NCI-H128 (cell line): ENCODE results near the gene NCKAP1.
"Not testable (repeated sequence)": the region's sequence is repeated elsewhere in the genome, so short reads cannot be mapped to it uniquely, and the experiment has no call there.

Source experiments
- DNase-seq: peaks from one replicate; lab custom pipeline; 2025; ENCODE audit not compliant: unreplicated experiment; lab: John Stamatoyannopoulos, UW

Gene NCKAP1

DNA sequence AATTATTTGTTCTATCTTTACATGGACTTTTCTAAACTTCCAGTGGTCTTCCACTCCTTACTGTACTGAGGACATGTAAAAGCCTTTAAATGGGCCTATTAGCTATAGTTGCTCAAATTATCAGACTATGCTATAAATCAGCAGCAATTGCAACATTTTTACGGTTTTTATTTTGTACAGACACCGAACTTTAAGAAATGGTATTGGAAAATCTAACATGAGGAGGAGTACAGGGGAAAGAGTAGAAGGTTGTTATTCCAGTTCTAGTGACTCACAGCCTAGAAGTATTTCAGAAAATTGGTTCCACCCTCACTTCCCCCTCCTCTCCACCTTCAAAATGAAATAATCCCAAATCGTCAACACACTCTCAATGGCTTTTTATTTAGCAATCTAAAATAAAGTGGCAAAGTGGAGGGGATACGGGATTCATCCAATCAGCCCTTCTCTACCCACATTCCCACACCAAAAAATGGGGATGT lies 1.1 kb downstream of the NCKAP1 start:
- DNase-seq: no peak

- no peak for DNase-seq
Measured at GRCh38 chr2:183035954-183036669, 2.1 kb downstream of the NCKAP1 start.

DNA sequence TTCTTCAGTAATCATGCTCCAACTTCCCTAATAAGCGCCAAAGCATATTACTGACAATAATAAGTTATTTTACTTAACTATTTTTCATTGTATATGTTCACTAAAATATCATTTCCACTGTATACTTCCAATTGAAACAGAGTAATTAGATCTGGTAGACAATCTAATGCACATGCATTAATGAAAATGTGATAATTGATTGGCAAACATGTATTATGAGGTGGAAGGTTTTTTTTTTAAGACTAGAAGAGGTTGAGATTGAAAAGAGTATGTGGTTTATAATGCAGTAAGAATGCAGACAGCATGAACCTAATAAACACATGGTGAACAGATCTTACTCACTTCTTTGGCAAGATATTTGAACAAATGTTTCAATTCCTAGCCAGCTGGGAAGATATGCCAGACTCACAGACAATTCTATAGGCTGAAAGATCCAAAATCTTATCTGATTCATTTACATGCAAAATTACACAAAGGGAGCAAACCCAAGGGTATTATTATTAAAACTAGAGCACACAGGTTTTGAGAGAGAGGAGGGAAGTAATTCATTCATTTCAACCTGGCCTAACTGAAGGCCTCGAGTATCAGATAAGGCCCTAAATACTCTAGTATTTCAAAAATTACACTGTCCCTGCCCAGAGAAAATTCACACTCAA lies 2.8 kb downstream of the NCKAP1 start:
- no peak for DNase-seq

DNA sequence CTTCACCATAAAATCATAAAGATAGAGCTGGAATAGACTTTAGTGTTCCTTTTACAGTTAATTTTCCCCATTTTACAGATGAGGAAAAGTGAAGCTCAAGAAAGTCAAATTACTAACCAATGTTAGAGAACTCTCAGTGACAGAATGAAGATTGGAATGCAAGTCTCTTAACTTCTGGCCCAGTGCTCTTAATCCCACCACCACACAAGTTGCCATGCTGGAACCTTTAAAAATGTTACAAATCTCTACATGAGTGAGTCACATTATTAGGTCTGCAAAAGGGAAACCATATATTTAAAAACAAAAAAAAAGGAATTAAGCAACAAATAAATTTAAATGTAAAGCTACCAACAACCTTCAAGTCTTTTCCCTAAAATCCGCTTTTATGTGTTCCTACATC lies 3.5 kb downstream of the NCKAP1 start:
- DNase-seq: no peak

- DNase-seq: no peak
Measured at GRCh38 chr2:183033951-183034350, 4.3 kb downstream of the NCKAP1 start.

GRCh38 chr2:183031911-183032794 lies 6.1 kb downstream of the NCKAP1 start:
- no peak for DNase-seq

- no peak for DNase-seq
Measured at GRCh38 chr2:183029219-183029618, 9.0 kb downstream of the NCKAP1 start.

DNA sequence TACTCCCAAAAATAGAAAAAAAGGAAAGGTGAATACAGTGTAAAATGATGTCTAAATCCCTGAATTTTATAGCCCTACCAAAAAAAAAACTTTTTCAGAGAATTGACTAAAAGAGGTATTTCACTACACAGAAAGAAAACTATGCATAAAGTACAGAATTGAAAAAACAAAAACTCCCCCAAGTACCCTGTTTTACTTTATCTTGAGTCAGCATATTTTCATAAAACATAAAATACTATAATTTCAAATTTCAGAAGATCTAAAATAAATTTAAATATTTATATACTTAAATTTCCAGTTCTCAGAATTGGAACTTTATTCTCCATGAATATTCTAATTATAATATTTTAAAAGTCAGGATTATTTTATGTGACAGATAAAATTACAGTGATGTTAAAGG lies 10.1 kb downstream of the NCKAP1 start:
- no peak for DNase-seq

DNA sequence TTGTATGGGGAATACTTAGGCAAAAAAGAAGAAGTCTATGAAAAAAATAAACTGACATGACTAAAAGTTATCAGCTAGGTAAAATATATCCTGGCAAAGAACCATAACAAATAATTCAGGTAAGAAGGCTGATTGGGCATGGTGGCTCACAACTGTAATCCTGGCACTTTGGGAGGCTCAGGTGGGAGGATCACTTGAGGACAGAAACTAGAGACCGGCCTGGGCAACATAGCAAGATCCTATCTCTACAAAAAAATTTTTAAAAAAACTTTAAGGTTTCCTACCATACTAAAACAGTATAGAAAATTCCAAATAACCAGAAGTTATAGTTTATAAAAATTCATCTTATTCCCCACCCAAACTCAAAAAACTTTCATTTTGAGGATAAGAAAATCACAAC lies 10.8 kb downstream of the NCKAP1 start:
- no peak for DNase-seq

DNA sequence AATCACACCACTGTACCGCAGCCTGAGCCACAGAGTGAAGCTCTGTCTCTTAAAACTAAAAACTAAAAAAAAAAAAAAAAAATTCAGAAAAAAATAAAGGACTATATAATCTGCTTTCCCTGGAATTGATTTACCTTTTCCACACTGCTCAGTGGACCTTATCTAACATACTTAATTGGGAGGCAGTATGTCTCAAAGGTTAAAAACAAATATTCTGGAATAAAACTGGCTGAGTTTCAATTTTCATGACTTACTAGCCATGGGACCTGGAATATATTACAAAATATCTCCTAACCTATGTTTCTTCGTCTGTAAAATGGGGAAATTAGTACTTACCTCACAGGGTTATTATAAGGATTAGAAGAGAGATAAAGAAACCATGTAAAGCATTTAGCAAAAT lies 11.8 kb downstream of the NCKAP1 start:
- DNase-seq: no peak

- no peak for DNase-seq
Measured at GRCh38 chr2:183025993-183026392, 12.3 kb downstream of the NCKAP1 start.

- DNase-seq: no peak
Measured at GRCh38 chr2:183024339-183025095, 13.7 kb downstream of the NCKAP1 start.

GRCh38 chr2:183022711-183023110 lies 15.5 kb downstream of the NCKAP1 start:
- DNase-seq: no peak

DNA sequence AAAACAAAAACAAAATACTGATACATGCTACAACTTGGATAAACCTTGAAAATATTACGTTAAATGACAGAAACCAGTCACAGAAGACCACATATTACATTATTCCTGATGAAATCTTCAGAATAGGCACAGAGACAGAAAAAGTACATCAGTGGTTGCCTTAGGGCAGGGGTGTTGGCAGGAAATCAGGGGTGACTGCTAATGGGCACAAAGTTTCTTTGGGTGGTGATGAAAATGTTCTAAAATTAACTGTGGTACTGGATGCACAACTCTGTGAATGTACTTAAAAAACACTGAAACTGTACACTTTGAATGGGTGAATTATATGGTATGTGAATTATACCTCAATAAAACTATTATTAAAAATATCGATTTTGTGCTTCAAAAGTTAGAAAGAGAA lies 16.6 kb downstream of the NCKAP1 start:
- no peak for DNase-seq

- DNase-seq: no peak
Measured at GRCh38 chr2:183019718-183020442, 18.4 kb downstream of the NCKAP1 start.

DNA sequence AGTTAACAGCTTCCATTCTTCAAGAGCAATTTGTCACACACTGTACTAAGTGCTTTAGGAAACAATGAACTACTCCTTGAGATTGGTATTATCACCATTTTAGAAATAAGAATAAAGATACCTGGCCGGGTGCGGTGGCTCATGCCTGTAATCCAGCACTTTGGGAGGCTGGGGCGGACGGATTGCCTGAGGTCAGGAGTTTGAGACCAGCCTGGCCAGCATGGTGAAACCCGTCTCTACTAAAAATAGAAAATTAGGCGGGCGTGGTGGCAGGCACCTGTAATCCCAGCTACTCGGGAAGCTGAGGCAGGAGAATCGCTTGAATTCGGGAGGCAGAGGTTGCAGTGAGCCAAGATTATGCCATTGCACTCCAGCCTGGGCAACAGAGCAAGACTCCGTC lies 20.4 kb downstream of the NCKAP1 start:
- DNase-seq: not testable (repeated sequence)

DNA sequence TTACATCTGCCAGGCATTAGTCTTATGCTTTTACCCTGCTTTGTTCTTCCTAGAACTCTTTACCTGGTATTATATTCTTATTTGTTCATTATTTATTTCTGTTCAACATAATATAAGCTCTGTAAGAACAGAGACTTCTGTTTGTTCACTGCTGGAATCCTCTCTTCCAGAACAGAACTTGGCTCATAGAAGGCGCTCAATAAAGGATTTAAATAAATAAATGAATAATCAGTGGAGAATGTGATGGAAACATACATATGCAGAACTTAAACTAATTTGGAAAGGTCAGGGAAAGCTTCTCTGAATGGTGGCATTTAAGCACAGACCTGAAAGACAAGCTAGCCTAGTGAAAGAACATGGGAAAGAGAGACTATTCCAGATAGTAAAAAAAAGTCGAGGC lies 24.3 kb downstream of the NCKAP1 start:
- no peak for DNase-seq

DNA sequence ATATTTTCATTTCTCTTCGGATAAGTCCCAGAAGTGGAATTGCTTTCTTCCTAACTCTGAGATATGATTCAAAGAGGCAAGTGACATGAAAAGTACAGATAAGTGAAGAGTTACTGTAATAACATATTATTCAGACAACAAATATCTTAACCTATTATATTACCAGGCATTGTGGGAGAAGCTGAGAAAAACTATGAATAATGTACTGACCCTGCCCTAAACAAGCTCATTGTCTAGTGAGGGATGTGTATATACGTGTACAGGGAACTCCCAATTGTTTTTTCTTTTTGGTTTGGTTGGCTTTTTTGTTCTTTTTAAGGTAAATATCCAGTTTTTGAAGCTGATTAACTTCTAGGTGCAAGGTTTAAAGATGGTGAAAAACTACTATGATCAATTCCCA lies 26.5 kb downstream of the NCKAP1 start:
- DNase-seq: no peak

DNA sequence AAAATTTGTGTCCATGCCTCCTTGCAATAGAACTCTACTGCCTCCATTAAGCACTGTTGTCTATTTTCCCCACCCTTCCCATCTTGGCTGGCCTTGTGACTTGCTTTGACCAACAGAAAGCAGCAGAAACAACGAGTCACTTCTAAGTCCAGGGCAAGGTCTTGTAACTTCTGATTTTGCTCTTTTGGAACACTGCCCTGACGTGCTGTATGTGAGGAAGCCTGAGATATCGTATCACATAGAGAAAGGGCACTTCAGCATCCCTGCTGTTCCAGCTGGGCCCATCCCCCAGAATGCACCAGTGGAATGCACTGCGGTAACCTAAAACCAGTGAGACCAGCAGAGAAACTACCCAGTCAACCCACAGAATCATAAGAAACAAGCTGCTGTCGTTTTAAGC lies 28.1 kb downstream of the NCKAP1 start:
- peak; percentile 1 for DNase-seq

- DNase-seq: no peak
Measured at GRCh38 chr2:183009249-183009899, 28.9 kb downstream of the NCKAP1 start.
